ENCODE results near the gene NFE2L1.
"Not testable (repeated sequence)": the region's sequence is repeated elsewhere in the genome, so short reads cannot be mapped to it uniquely, and the experiment has no call there.

NFE2L1 gene

GRCh38 chr17:48024149-48025039 is 23.8 kb upstream of the NFE2L1 start:
- no peak for DNase-seq (ENCODE audit: low read depth in 2 of 2)

DNA sequence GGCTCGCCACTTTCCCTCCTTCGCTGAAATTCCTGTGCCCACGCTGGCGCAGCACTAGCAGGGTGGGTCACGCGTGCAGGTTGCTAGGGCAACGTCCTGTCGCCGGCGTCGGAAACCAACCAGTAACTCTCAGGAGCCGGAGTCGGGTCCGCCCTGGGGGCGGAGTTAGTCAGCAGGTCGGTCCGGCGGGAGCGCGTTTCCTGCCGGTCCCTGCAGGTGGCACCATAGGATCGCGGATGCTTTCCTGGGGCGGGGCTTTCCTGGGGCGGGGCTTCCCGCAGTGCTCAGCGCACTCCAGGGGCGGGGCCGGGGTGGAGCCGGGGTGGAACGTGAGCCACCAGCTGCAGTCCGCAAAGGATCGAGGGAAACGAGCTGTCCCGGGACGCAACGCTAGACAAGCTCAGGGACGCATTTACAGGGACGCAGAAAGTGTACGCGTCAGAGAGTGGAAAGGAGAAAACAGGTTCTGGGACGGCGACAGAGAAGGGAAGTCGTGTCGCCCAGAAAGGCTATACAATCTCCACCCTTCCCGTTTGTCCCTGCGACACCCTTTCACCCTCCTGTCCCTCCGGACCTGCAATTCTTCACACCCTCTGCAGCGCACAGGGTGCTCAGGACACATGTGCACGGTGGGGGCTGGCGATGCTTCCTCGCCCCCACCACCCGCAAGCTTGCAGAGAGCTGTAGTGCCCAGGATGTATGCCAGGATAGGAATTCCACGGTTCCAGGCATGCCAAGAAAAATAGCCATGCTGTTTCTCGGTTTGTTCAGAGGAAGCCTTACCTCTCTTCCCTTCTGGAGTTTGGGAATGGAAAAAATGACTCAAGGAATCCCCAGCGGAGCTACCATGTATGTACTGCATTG is 22.9 kb upstream of the NFE2L1 start:
- DNase-seq (ENCODE audit: low read depth in 2 of 2) = peak; percentile 86 to 88

DNA sequence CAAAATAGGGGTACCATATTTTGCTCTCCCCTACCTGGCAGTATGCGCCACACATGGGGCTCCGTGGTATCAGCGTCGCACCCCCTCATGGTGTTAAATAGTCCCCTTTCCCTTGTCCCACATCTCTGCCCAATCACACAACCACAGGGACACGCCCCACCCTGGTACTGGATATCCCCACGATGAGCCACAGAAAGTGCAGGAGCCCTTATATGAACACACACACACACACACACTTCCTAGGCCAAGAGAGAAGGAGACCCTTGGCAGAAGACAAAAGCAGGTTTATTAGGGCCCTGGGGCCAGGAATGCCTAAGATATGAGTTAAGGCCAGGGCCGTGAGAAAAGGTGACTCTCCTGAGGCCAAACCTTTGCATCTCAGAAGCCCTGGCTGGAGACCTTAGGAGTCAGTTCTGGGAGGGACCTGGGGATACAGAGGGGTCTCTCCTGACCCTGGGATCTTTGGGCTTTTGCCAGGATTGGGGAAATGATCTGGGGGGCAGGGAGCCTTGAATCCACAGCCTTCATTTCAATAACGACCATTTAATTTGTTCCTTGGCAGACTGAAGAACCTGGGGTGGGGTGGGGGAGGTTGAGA is 22.2 kb upstream of the NFE2L1 start:
- no peak for DNase-seq (ENCODE audit: low read depth in 2 of 2)

DNA sequence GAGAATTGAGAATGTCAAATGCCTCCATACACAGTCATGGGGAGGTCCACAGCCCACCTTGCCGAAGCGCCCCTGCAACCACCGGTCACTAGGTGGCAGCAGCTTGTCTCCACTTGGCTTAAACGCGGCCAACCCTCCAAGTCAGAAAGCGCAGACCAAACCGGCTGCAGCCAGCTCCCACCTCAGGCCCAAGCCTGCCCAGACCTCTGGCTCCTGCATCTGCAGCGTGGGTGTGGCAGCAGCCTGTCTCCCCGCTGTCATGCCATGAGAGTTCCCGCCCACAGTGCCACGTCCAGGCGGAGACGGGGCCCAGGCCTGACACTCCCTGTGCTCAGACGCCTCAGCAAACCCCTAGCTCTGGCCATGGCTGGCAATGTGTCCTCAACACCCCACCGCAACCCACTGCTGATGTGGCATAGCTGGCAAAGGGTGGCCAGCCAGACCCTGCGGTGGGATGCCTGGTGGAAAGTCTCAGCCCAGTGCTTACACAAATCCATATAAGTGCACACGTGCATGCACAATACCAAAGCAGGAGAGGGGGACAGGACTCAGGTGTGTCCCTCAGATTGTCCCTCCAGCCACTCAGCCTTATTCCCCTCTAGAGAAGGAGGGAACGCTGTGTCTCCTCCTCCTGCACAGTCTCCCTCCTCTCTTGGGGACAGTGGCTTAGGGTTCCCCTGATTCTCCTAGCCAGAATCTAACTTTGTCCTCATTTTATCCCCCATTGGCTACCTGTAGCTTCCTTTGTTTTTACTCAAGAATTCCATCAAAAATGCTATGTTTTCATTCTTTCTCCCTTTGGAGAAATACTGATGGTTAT is 21.4 kb upstream of the NFE2L1 start:
- DNase-seq (ENCODE audit: low read depth in 2 of 2) = peak in 1 of 2 experiments; percentile 57

GRCh38 chr17:48027322-48027981 is 20.7 kb upstream of the NFE2L1 start:
- DNase-seq (ENCODE audit: low read depth in 2 of 2) = no peak

- no peak for DNase-seq (ENCODE audit: low read depth in 2 of 2)
Observed at GRCh38 chr17:48028736-48029135, 19.4 kb upstream of the NFE2L1 start.

DNA sequence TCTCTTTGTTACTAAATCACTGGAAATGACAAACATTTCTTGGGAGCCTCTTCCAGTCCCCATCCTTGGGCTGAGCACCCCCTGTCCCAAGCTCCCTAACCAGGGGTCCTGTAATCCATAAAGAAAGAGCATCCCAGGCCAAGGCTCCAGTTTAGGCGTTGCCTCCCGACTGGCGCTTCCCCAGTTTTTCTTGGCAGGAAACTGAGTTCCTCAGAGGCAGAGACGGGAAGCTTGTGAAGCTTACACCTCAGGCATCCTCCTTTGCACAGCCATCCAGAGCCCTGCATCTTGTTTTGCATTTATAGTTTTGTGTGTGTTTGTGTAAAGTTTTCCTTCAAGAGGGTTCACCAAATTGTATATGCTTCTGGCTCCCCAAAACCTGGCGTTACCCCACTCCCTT is 17.6 kb upstream of the NFE2L1 start:
- no peak for DNase-seq (ENCODE audit: low read depth in 2 of 2)

- DNase-seq (ENCODE audit: low read depth in 2 of 2) = no peak
Observed at GRCh38 chr17:48031966-48032365, 16.2 kb upstream of the NFE2L1 start.

DNA sequence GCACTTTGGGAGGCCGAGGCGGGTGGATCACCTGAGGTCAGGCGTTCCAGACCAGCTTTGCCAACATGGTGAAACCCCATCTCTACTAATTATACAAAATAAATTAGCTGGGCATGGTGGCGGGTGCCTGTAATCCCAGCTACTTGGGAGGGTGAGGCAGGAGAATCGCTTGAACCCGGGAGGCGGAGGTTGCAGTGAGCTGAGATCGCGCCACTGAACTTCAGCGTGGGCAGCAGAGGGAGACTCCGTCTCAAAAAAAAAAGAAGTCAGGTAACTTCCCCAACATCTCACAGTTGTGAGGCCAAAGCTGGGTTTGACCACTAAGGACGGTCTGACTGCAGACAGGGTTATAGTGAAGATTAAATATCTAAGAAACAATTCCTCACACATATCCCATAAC is 13.4 kb upstream of the NFE2L1 start:
- DNase-seq (ENCODE audit: low read depth in 2 of 2) = not testable (repeated sequence)

DNA sequence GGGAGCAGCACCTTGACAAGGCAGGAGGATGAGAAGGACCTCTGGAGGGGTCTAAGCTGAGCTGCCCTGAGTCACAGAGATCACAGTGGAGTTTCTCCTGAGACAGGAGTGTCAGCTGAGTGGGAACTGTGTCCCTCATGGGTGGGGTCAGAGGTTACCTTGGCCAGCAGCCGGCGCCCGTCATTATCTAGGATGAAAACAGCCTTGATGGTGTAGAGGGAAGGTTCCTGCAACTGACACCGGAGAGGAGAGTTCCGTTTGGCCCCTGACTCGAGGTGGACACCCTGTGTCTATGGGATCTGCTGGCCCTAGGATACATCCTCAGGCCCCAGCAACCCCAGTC is 11.5 kb upstream of the NFE2L1 start:
- no peak for DNase-seq (ENCODE audit: low read depth in 2 of 2)

GRCh38 chr17:48037036-48037837 is 10.9 kb upstream of the NFE2L1 start, which contains the start of gene COPZ2:
Gene COPZ2, minus strand, starts transcription at chr17:48037797. Its CDS starts 20 bp downstream, at chr17:48037777.
- no peak for DNase-seq (ENCODE audit: low read depth in 2 of 2)

GRCh38 chr17:48037838-48038323 is 10.3 kb upstream of the NFE2L1 start:
- no peak for DNase-seq (ENCODE audit: low read depth in 2 of 2)

- no peak for DNase-seq (ENCODE audit: low read depth in 2 of 2)
Observed at GRCh38 chr17:48038687-48039086, 9.5 kb upstream of the NFE2L1 start.

GRCh38 chr17:48043176-48043575 is 5.0 kb upstream of the NFE2L1 start:
- no peak for DNase-seq (ENCODE audit: low read depth in 2 of 2)

DNA sequence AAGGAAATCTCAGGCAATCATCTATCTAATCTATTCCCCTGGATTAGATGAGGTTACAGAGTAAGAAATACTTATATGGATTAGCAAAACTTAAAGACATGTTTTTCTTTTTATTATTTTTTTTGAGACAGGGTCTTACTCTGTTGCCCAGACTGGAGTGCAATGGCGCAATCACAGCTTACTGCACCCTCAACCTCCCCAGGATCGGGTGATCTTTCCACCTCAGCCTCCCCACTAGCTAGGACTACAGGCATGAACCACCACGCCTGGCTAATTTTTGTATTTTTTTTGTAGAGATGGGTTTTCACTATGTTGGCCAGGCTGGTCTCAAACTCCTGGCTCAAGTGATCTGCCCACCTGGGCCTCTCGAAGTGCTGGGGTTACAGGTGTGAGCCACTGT is 3.3 kb upstream of the NFE2L1 start:
- DNase-seq (ENCODE audit: low read depth in 2 of 2) = no peak

- no peak for DNase-seq (ENCODE audit: low read depth in 2 of 2)
Observed at GRCh38 chr17:48045316-48046001, 2.7 kb upstream of the NFE2L1 start.

DNA sequence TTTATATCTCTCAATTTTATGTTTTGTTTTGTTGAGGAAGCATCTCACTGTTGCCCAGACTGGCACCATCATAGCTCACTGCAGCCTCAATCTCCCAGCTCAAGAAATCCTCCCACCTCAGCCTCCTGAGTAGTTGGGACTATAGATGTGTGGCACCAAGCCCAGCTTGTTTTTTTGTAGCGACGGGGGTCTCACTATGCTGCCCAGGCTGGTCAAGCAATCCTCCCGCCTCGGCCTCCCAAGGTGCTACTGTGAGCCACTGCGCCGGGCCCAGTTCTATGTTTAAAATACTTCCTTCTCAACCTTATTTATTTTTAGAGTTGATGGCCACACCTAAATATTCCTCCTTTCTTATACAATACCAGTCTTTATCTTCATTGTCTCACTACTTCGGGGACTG is 1.9 kb upstream of the NFE2L1 start:
- no peak for DNase-seq (ENCODE audit: low read depth in 2 of 2)

- DNase-seq (ENCODE audit: low read depth in 2 of 2) = no peak
Observed at GRCh38 chr17:48047113-48047740, 932 bp upstream of the NFE2L1 start.
